HepG2 (cell line): ENCODE measurements around the gene SLC44A4. TPM values are rescaled to one million over a fixed set of nuclear protein-coding genes. Genes with fewer than 3 reads are reported as not detected.

Source experiments
- NR1H2 ChIP-seq: sonication (generic); formaldehyde crosslinking; IDR thresholded peaks from 2 replicates; pipeline ENCODE4 v1.8.1; 2022; ENCODE audit warnings: low read depth, missing genetic modification reagents, borderline replicate concordance
- ZNF432 ChIP-seq: sonication (generic); formaldehyde crosslinking; IDR thresholded peaks from 2 replicates; pipeline ENCODE4 v1.5.0; 2020; ENCODE audit warnings: missing genetic modification reagents, mild to moderate bottlenecking, borderline replicate concordance
- ZNF570 ChIP-seq: sonication (generic); formaldehyde crosslinking; IDR thresholded peaks from 2 replicates; pipeline ENCODE4 v1.4.0; 2020; ENCODE audit warnings: mild to moderate bottlenecking, missing genetic modification reagents, borderline replicate concordance
- ZNF577 ChIP-seq: sonication (generic); formaldehyde crosslinking; IDR thresholded peaks from 2 replicates; pipeline ENCODE4 v1.4.0; 2020; ENCODE audit warnings: mild to moderate bottlenecking, low read depth, missing genetic modification reagents, borderline replicate concordance
- ZNF776 ChIP-seq: sonication (generic); formaldehyde crosslinking; IDR thresholded peaks from 2 replicates; pipeline ENCODE4 v1.4.0; 2020; ENCODE audit warnings: mild to moderate bottlenecking, missing genetic modification reagents
- polyA plus RNA-seq, 8 experiments: library from polyadenylated mRNA; depleted of rRNA in 3 of 8; stranded (reverse) in 7 of 8; unstranded in 1 of 8; fragments of >200 nt; fragmentation: Illumina TruSeq in 4 of 8; extraction: Trizol in 4 of 8; gene quantifications; 2 replicates each; pipeline versions ENCODE4 v1.2.1 to v1.2.3, GENCODE V29; 2011 to 2016; ENCODE audit warnings: low read depth in 4 of 8, missing spikeins in 1 of 8, mixed read lengths in 1 of 8; ENCODE audit not compliant: insufficient read depth in 1 of 8
- total RNA-seq, 5 experiments: library from RNA; depleted of rRNA; stranded (reverse); fragments of >200 nt; fragmentation: Illumina TruSeq; extraction: Trizol; gene quantifications; 2 replicates each; pipeline ENCODE4 v1.2.3, GENCODE V29; 2016; ENCODE audit warnings: low read depth in 1 of 5
- TF ChIP-seq, protein P1 (sequence below): sonication (generic); formaldehyde crosslinking; IDR thresholded peaks from 2 replicates; pipeline ENCODE4 v1.5.1; 2020; ENCODE audit warnings: mild to moderate bottlenecking, missing genetic modification reagents
- TF ChIP-seq, protein P2 (sequence below): IDR thresholded peaks from 2 replicates; pipeline ENCODE4 v1.6.1; 2016; ENCODE audit warnings: low read depth
- TF ChIP-seq, protein P3 (sequence below): sonication (generic); formaldehyde crosslinking; IDR thresholded peaks from 2 replicates; pipeline ENCODE4 v1.4.0; 2020; ENCODE audit warnings: missing genetic modification reagents
- TF ChIP-seq, protein P4 (sequence below): sonication (generic); formaldehyde crosslinking; conservative IDR thresholded peaks from 2 replicates; pipeline ENCODE4 v1.4.0; 2020; ENCODE audit warnings: missing genetic modification reagents
- TF ChIP-seq, protein P5 (sequence below): sonication (generic); formaldehyde crosslinking; IDR thresholded peaks from 2 replicates; pipeline ENCODE4 v1.4.0; 2020; ENCODE audit warnings: mild to moderate bottlenecking, missing genetic modification reagents

SLC44A4 gene
- total and polyA plus RNA-seq, 2 of the 13 experiments (the other 11 are each of a cell fraction or from before 2014, with no cell fraction given), result 3.5 to 5.9 TPM

DNA sequence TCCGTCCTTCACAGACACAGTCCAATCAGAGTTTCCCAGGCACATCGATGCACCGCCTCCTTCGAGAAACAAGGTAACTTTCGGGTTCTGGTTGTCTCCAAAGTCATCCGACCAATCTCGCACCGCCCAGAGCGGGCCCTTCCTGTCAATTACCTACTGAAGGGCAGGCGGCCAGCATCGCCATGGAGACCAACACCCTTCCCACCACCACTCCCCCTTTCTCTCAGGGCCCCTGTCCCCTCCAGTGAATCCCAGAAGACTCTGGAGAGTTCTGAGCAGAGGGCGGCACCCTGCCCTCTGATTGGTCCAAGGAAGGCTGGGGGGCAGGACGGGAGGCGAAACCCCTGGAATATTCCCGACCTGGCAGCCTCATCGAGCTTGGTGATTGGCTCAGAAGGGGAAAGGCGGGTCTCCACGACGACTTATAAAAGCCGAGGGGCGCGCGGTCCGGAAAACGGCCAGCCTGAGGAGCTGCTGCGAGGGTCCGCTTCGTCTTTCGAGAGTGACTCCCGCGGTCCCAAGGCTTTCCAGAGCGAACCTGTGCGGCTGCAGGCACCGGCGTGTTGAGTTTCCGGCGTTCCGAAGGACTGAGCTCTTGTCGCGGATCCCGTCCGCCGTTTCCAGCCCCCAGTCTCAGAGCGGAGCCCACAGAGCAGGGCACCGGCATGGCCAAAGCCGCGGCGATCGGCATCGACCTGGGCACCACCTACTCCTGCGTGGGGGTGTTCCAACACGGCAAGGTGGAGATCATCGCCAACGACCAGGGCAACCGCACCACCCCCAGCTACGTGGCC lies 51.3 kb downstream of the SLC44A4 start, which contains the start of gene HSPA1B (continued):
- TF ChIP-seq, protein P1, sequence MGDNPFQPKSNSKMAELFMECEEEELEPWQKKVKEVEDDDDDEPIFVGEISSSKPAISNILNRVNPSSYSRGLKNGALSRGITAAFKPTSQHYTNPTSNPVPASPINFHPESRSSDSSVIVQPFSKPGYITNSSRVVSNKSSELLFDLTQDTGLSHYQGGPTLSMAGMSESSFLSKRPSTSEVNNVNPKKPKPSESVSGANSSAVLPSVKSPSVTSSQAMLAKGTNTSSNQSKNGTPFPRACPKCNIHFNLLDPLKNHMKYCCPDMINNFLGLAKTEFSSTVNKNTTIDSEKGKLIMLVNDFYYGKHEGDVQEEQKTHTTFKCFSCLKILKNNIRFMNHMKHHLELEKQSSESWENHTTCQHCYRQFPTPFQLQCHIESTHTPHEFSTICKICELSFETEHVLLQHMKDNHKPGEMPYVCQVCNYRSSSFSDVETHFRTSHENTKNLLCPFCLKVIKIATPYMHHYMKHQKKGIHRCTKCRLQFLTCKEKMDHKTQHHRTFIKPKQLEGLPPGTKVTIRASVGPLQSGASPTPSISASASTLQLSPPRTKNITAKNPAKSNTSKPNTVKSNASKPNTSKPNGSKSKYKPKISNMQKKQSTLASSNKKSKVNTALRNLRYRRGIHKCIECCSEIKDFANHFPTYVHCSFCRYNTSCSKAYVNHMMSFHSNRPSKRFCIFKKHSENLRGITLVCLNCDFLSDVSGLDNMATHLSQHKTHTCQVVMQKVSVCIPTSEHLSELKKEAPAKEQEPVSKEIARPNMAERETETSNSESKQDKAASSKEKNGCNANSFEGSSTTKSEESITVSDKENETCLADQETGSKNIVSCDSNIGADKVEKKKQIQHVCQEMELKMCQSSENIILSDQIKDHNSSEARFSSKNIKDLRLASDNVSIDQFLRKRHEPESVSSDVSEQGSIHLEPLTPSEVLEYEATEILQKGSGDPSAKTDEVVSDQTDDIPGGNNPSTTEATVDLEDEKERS (CRISPR knock-in tag), result peak; percentile 86; the same call in 1 of the 2 replicates
- TF ChIP-seq ZNF432 (CRISPR knock-in tag) (no peak), ZNF577 (CRISPR knock-in tag) (no peak), NR1H2 (CRISPR knock-in tag) (no peak), ZNF570 (CRISPR knock-in tag) (no peak), ZNF776 (CRISPR knock-in tag) (no peak; the same call in 1 of the 2 replicates)
- TF ChIP-seq, protein P2, sequence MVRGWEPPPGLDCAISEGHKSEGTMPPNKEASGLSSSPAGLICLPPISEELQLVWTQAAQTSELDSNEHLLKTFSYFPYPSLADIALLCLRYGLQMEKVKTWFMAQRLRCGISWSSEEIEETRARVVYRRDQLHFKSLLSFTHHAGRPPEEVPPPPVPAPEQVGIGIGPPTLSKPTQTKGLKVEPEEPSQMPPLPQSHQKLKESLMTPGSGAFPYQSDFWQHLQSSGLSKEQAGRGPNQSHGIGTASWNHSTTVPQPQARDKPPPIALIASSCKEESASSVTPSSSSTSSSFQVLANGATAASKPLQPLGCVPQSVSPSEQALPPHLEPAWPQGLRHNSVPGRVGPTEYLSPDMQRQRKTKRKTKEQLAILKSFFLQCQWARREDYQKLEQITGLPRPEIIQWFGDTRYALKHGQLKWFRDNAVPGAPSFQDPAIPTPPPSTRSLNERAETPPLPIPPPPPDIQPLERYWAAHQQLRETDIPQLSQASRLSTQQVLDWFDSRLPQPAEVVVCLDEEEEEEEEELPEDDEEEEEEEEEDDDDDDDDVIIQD (CRISPR knock-in tag), result peak; percentile 10; the same call in 1 of the 2 replicates
- TF ChIP-seq, protein P3, sequence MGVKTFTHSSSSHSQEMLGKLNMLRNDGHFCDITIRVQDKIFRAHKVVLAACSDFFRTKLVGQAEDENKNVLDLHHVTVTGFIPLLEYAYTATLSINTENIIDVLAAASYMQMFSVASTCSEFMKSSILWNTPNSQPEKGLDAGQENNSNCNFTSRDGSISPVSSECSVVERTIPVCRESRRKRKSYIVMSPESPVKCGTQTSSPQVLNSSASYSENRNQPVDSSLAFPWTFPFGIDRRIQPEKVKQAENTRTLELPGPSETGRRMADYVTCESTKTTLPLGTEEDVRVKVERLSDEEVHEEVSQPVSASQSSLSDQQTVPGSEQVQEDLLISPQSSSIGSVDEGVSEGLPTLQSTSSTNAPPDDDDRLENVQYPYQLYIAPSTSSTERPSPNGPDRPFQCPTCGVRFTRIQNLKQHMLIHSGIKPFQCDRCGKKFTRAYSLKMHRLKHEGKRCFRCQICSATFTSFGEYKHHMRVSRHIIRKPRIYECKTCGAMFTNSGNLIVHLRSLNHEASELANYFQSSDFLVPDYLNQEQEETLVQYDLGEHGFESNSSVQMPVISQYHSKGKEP (CRISPR knock-in tag), result peak; percentile 91; the same call in 1 of the 2 replicates
- TF ChIP-seq, protein P4, sequence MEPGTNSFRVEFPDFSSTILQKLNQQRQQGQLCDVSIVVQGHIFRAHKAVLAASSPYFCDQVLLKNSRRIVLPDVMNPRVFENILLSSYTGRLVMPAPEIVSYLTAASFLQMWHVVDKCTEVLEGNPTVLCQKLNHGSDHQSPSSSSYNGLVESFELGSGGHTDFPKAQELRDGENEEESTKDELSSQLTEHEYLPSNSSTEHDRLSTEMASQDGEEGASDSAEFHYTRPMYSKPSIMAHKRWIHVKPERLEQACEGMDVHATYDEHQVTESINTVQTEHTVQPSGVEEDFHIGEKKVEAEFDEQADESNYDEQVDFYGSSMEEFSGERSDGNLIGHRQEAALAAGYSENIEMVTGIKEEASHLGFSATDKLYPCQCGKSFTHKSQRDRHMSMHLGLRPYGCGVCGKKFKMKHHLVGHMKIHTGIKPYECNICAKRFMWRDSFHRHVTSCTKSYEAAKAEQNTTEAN (CRISPR knock-in tag), result 0 out of 2 replicates have a peak, but pooled peaks have one; percentile 38
- TF ChIP-seq, protein P5, sequence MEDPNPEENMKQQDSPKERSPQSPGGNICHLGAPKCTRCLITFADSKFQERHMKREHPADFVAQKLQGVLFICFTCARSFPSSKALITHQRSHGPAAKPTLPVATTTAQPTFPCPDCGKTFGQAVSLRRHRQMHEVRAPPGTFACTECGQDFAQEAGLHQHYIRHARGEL (CRISPR knock-in tag), result no peak
